Vagina (tissue), 2 donors: ENCODE data around the gene TRMU.

Experiments used
- CTCF ChIP-seq, 3 experiments: fragments of 450-650 bp in 2 of 3; fragments of 200-600 bp in 1 of 3; sonication (generic) in 1 of 3; IDR thresholded peaks; one replicate each; pipeline ENCODE4 v1.5.1; 2017 to 2019; ENCODE audit warnings: antibody characterized with exemption in 3 of 3, mild to moderate bottlenecking in 2 of 3, moderate library complexity in 2 of 3
- POLR2A ChIP-seq, 2 donors: fragments of 450-650 bp; IDR thresholded peaks; one replicate each; pipeline ENCODE4 v1.6.1; 2017; ENCODE audit warnings: antibody characterized with exemption in 2 of 2, mild to moderate bottlenecking in 2 of 2, moderate library complexity in 2 of 2
- POLR2AphosphoS5 ChIP-seq, 2 donors: sonication (generic); formaldehyde crosslinking; IDR thresholded peaks; one replicate each; pipeline ENCODE4 v1.9.0; 2017; ENCODE audit warnings: antibody characterized with exemption in 2 of 2, mild to moderate bottlenecking in 2 of 2, low read depth in 1 of 2; ENCODE audit not compliant: insufficient read depth in 1 of 2

GRCh38 chr22:46357711-46358520 lies 22.4 kb downstream of the TRMU start:
- no peak for TF ChIP-seq CTCF (IDR thresholded peaks at IDR 0.05)
- TF ChIP-seq POLR2A (IDR thresholded peaks at IDR 0.05), result no peak
- TF ChIP-seq POLR2AphosphoS5 (IDR thresholded peaks at IDR 0.05; ENCODE audit: insufficient read depth in 1 of 2, low read depth in 1 of 2), result no peak
